IMR-90 (cell line): ENCODE data around the gene TMEM200A. TPM values are rescaled to one million over a fixed set of nuclear protein-coding genes. Genes with fewer than 3 reads are reported as not detected.

Source experiments
- ATAC-seq: fragments of 200-7000 bp; cut with Tn5 transposase; 2 replicates; pipeline ENCODE4 v1.9.1; 2020; ENCODE audit warnings: low read depth, mild to moderate bottlenecking, moderate library complexity
- BruUV-seq: library from RNA; stranded (reverse); fragments of 400-500 nt; replicated peaks from 2 replicates; lab custom pipeline; 2021; lab: Mats Ljungman, UMichigan
- CTCF ChIA-PET: fragments of 300-600 bp; formaldehyde crosslinking; extraction: SDS; loops from one replicate; lab custom pipeline; 2021; ENCODE audit warnings: antibody characterized with exemption; lab: Yijun Ruan, JAX
- POLR2A ChIA-PET: fragments of 300-600 bp; sonication (Branson Sonifier 250); formaldehyde crosslinking; loops from one replicate; lab custom pipeline; 2022; ENCODE audit warnings: antibody characterized with exemption; ENCODE audit not compliant: unreplicated experiment; lab: Charles Lee
- DNase-seq: peaks from one replicate; pipeline ENCODE4 v3.0.0; 2013
- H2AFZ ChIP-seq: replicated peaks from 2 replicates; pipeline ENCODE3; 2013; ENCODE audit warnings: low read length, mild to moderate bottlenecking; ENCODE audit not compliant: poor library complexity
- H2AK5ac ChIP-seq: 2 replicates; pipeline ENCODE4 v1.6.1; 2013; ENCODE audit warnings: low read depth, low read length, inconsistent platforms
- H2AK9ac ChIP-seq: replicated peaks from 2 replicates; pipeline ENCODE3; 2013; ENCODE audit warnings: mild to moderate bottlenecking, low read depth, low read length, moderate library complexity; ENCODE audit not compliant: poor library complexity
- H2BK120ac ChIP-seq: 2 replicates; pipeline ENCODE4 v1.6.1; 2013; ENCODE audit warnings: low read depth, low read length, inconsistent platforms
- H2BK15ac ChIP-seq: 3 replicates; pipeline ENCODE4 v1.6.1; 2013; ENCODE audit warnings: low read depth, low read length, inconsistent platforms
- H2BK20ac ChIP-seq: 2 replicates; pipeline ENCODE4 v1.6.1; 2013; ENCODE audit warnings: low read depth, mild to moderate bottlenecking, inconsistent platforms, low read length, moderate library complexity
- H2BK5ac ChIP-seq: 2 replicates; pipeline ENCODE4 v1.6.1; 2013; ENCODE audit warnings: mild to moderate bottlenecking, low read depth, low read length, inconsistent platforms; ENCODE audit not compliant: poor library complexity, severe bottlenecking
- H3K14ac ChIP-seq: replicated peaks from 2 replicates; pipeline ENCODE4 v1.6.1; 2013; ENCODE audit warnings: low read depth, low read length, inconsistent platforms
- H3K18ac ChIP-seq: 2 replicates; pipeline ENCODE4 v1.6.1; 2013; ENCODE audit warnings: low read depth, low read length, control low read depth
- H3K23ac ChIP-seq: 2 replicates; pipeline ENCODE4 v1.6.1; 2013; ENCODE audit warnings: low read depth, low read length, inconsistent platforms
- H3K27ac ChIP-seq: 2 replicates; pipeline ENCODE4 v1.5.1; 2013; ENCODE audit warnings: mild to moderate bottlenecking, control low read depth, low read length; ENCODE audit not compliant: insufficient read depth
- H3K27me3 ChIP-seq: 2 replicates; pipeline ENCODE4 v1.6.1; 2013; ENCODE audit warnings: low read length; ENCODE audit not compliant: control insufficient read depth, insufficient read depth
- H3K36me3 ChIP-seq: 2 replicates; pipeline ENCODE4 v1.6.1; 2013; ENCODE audit warnings: low read length, mixed read lengths; ENCODE audit not compliant: control insufficient read depth, insufficient read depth
- H3K4ac ChIP-seq: 2 replicates; pipeline ENCODE4 v1.6.1; 2013; ENCODE audit warnings: low read depth, low read length, inconsistent platforms
- H3K4me1 ChIP-seq: 2 replicates; pipeline ENCODE4 v1.6.1; 2013; ENCODE audit warnings: low read length, mixed read lengths; ENCODE audit not compliant: control insufficient read depth, insufficient read depth
- H3K4me2 ChIP-seq: 2 replicates; pipeline ENCODE4 v1.6.1; 2013; ENCODE audit warnings: low read depth, mild to moderate bottlenecking, control low read depth, low read length, moderate library complexity
- H3K4me3 ChIP-seq: 2 replicates; pipeline ENCODE4 v1.5.1; 2013; ENCODE audit warnings: low read depth, mild to moderate bottlenecking, control low read depth, low read length, moderate library complexity; ENCODE audit not compliant: insufficient read depth
- H3K56ac ChIP-seq: 2 replicates; pipeline ENCODE4 v1.6.1; 2013; ENCODE audit warnings: low read length, inconsistent platforms; ENCODE audit not compliant: insufficient read depth; ENCODE audit errors: extremely low read depth
- H3K79me1 ChIP-seq, 2 experiments: 2 replicates each; pipeline ENCODE4 v1.6.1; 2013; ENCODE audit warnings: low read length in 2 of 2, inconsistent platforms in 1 of 2, low read depth in 1 of 2
- H3K9ac ChIP-seq: 2 replicates; pipeline ENCODE4 v1.6.1; 2013; ENCODE audit warnings: low read depth, low read length, control low read depth
- H3K9me1 ChIP-seq: 2 replicates; pipeline ENCODE4 v1.6.1; 2013; ENCODE audit warnings: low read length, inconsistent platforms; ENCODE audit not compliant: insufficient read depth
- H3K9me3 ChIP-seq: 2 replicates; pipeline ENCODE4 v1.6.1; 2013; ENCODE audit warnings: low read length; ENCODE audit not compliant: control insufficient read depth, insufficient read depth
- H4K20me1 ChIP-seq: 2 replicates; pipeline ENCODE4 v1.6.1; 2013; ENCODE audit warnings: low read length, inconsistent platforms; ENCODE audit not compliant: insufficient read depth
- H4K5ac ChIP-seq: 2 replicates; pipeline ENCODE4 v1.6.1; 2013; ENCODE audit warnings: mild to moderate bottlenecking, low read depth, low read length, control low read depth
- H4K8ac ChIP-seq, 2 experiments: 2 replicates each; pipeline ENCODE4 v1.6.1; 2013; ENCODE audit warnings: low read depth in 2 of 2, low read length in 2 of 2, control low read depth in 1 of 2, inconsistent platforms in 1 of 2
- H4K91ac ChIP-seq: 2 replicates; pipeline ENCODE4 v1.6.1; 2013; ENCODE audit warnings: low read depth, low read length, inconsistent platforms; ENCODE audit not compliant: insufficient read depth
- BHLHE40 ChIP-seq: fragments of 150-350 bp; IDR thresholded peaks from 2 replicates; pipeline ENCODE4 v1.6.1; 2016; ENCODE audit warnings: mild to moderate bottlenecking, low read depth, low read length
- CEBPB ChIP-seq: IDR thresholded peaks from 2 replicates; pipeline ENCODE4 v1.6.1; 2012; ENCODE audit warnings: low read depth, low read length, improper control_type of control experiment
- CHD1 ChIP-seq: IDR thresholded peaks from 2 replicates; pipeline ENCODE4 v1.6.1; 2012; ENCODE audit warnings: low read depth, low read length, improper control_type of control experiment
- CTCF ChIP-seq: conservative IDR thresholded peaks from 2 replicates; pipeline ENCODE4 v1.5.1; 2012; ENCODE audit warnings: mild to moderate bottlenecking, low read depth, low read length, improper control_type of control experiment
- ELK1 ChIP-seq: fragments of 150-350 bp; IDR thresholded peaks from 2 replicates; pipeline ENCODE4 v1.6.1; 2016; ENCODE audit warnings: low read depth, mild to moderate bottlenecking, low read length, moderate library complexity, borderline replicate concordance
- MAFK ChIP-seq: IDR thresholded peaks from 2 replicates; pipeline ENCODE4 v1.6.1; 2012; ENCODE audit warnings: low read depth, low read length, improper control_type of control experiment
- MAZ ChIP-seq: IDR thresholded peaks from 2 replicates; pipeline ENCODE4 v1.6.1; 2012; ENCODE audit warnings: low read depth, mild to moderate bottlenecking, low read length, improper control_type of control experiment, moderate library complexity, borderline replicate concordance
- MXI1 ChIP-seq: IDR thresholded peaks from 2 replicates; pipeline ENCODE4 v1.6.1; 2012; ENCODE audit warnings: low read depth, mild to moderate bottlenecking, low read length, moderate library complexity, borderline replicate concordance
- RAD21 ChIP-seq: IDR thresholded peaks from 2 replicates; pipeline ENCODE4 v1.6.1; 2012; ENCODE audit warnings: low read length, improper control_type of control experiment
- RFX5 ChIP-seq: IDR thresholded peaks from 2 replicates; pipeline ENCODE4 v1.8.0; 2012; ENCODE audit warnings: low read depth, mild to moderate bottlenecking, low read length, moderate library complexity
- USF2 ChIP-seq: fragments of 150-350 bp; IDR thresholded peaks from 2 replicates; pipeline ENCODE4 v1.6.1; 2017; ENCODE audit warnings: mild to moderate bottlenecking, antibody characterized with exemption, low read length, low read depth
- WGBS, 2 experiments: methylation state at CpG; one replicate each; pipeline versions ENCODE4 v1.1.5 to v1.1.7; 2013; ENCODE audit warnings: missing lambda C conversion rate in 2 of 2; ENCODE audit not compliant: insufficient read length in 1 of 2; ENCODE audit errors: extremely low coverage in 2 of 2; 5-methylcytosine and 5-hydroxymethylcytosine counted together
- dilution Hi-C: fragments of 300-500 bp; cut with HindIII; formaldehyde crosslinking; loops from one replicate; pipeline ENCODE4 v1.14.3; 2018; ENCODE audit warnings: low sequenced_read_pairs; ENCODE audit not compliant: unreplicated experiment
- in situ Hi-C: fragments of 300-500 bp; cut with MboI; formaldehyde crosslinking; loops from 3 replicates; pipeline ENCODE4 v1.14.3; 2019; ENCODE audit warnings: low sequenced_read_pairs, inconsistent platforms, mixed read lengths
- intact Hi-C: fragments of 100-400 bp; cut with micrococcal nuclease; formaldehyde crosslinking; loops from 2 replicates; pipeline ENCODE4 v1.10.0; 2022
- polyA plus RNA-seq, 3 experiments: library from polyadenylated mRNA; depleted of rRNA; stranded (reverse); fragments of >200 nt; gene quantifications; 2 replicates each; pipeline ENCODE4 v1.2.3, GENCODE V29; 2012; ENCODE audit warnings: low replicate concordance in 1 of 3
- total RNA-seq: library from RNA; depleted of rRNA; stranded (reverse); fragments of >200 nt; gene quantifications from 2 replicates; pipeline ENCODE4 v1.2.3, GENCODE V29; 2012

TMEM200A gene
- total and polyA plus RNA-seq, 2 of the 4 experiments (the other 2 are of a cell fraction), result 22.8 to 37.1 TPM

GRCh38 chr6:130367767-130368166 lies 1.9 kb downstream of the TMEM200A start:
- DNase-seq, result no peak
- in situ Hi-C loops, result loop anchor here (10.0 kb wide), 1 partner anchor 327 kb away; no protein-coding TSS in a partner anchor
- Histone ChIP-seq H3K27me3 (no peaks in the 10 kb centered on the region), H3K4me1 (peaks cover 12% of the 10 kb centered on the region), H2BK120ac (no peak overlapping the region), H4K20me1 (peaks cover 6% of the 10 kb centered on the region; the same call in 1 of the 2 replicates), H3K4ac (no peak overlapping the region), H4K8ac (no peak overlapping the region), H2AK9ac (no peak overlapping the region), H2BK20ac (no peak overlapping the region), H3K27ac (no peak overlapping the region), H3K79me1 (peaks cover 5 to 43% of the 10 kb centered on the region in 2 experiments; a peak in 3 of 4 replicates), H4K91ac (no peak overlapping the region), H3K23ac (peak overlapping the region; percentile 90), H3K36me3 (no peaks in the 10 kb centered on the region), H3K56ac (no peak overlapping the region), H2BK15ac (no peak overlapping the region), H3K9me1 (peaks cover 5% of the 10 kb centered on the region), H3K14ac (peak overlapping the region; percentile 64; the same call in 1 of the 2 replicates), H4K5ac (no peak overlapping the region), H2BK5ac (no peak overlapping the region), H2AFZ (no peak overlapping the region), H3K18ac (no peak overlapping the region), H3K4me2 (peak overlapping the region; percentile 88), H2AK5ac (no peak overlapping the region), H3K9ac (0 out of 2 replicates have a peak overlapping the region, but pooled peaks have one; percentile 23), H3K4me3 (peak overlapping the region; percentile 85), H3K9me3 (no peaks in the 10 kb centered on the region)
- whole genome bisulfite sequencing, 2 experiments, result 100% methylated on average over 1 of the region's 1 CpG; no CpG with 5 or more reads in 1 of the 2 experiments
- intact Hi-C loops, result no loop called here
- ATAC-seq, result no peak
- BruUV-seq, result no TSS peak
- TF ChIP-seq CTCF (no peak), MAZ (no peak), ELK1 (no peak), USF2 (no peak), RFX5 (no peak), MXI1 (no peak), CEBPB (no peak), RAD21 (no peak), BHLHE40 (no peak), CHD1 (no peak), MAFK (no peak)
- ChIA-PET POLR2A (no interaction called here), CTCF (interaction anchor here (1.0 kb wide), 1 partner anchor 90 kb away, joined by 3 read pairs; no protein-coding TSS in a partner anchor)
- dilution Hi-C loops, result no loop called here
